ENCODE results near the gene DYNC1H1. TPM values are rescaled to one million over a fixed set of nuclear protein-coding genes. Genes with fewer than 3 reads are reported as not detected.
A peak's percentile ranks its signal among the peaks of the same experiment; 100 is the strongest.
"Not testable (repeated sequence)": the region's sequence is repeated elsewhere in the genome, so short reads cannot be mapped to it uniquely, and the experiment has no call there.

Gene DYNC1H1
- total RNA-seq, 1 donor from 2014 or later, result 265 TPM

DNA sequence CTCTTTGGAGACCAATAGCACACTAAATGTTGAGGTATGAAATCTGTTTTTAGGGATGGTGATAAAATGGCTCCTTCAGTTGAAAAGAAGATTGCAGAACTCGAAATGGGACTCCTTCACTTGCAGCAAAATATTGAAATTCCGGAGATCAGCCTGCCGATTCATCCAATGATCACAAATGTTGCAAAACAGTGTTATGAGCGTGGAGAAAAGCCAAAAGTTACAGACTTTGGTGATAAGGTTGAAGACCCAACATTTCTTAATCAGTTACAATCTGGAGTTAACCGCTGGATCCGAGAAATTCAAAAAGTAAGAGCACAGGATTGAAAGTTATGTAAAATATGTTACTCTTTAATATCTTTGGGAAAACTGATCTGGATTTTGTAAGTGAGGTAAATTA, 15.3 kb downstream of the DYNC1H1 start:
- peak overlapping the region; percentile 2 for H3K27ac Mint-ChIP-seq
- DNase-seq, result no peak
- H3K27me3 Mint-ChIP-seq, result no peaks in the 10 kb centered on the region
- H3K9me3 Mint-ChIP-seq, result no peaks in the 10 kb centered on the region
- peaks cover 46% of the 10 kb centered on the region for H3K36me3 Mint-ChIP-seq (ENCODE audit: low read depth)
- intact Hi-C loops (cut with micrococcal nuclease), result no loop called here
- peaks cover 5% of the 10 kb centered on the region for H3K4me1 Mint-ChIP-seq
- H3K4me3 Mint-ChIP-seq, result no peak overlapping the region

DNA sequence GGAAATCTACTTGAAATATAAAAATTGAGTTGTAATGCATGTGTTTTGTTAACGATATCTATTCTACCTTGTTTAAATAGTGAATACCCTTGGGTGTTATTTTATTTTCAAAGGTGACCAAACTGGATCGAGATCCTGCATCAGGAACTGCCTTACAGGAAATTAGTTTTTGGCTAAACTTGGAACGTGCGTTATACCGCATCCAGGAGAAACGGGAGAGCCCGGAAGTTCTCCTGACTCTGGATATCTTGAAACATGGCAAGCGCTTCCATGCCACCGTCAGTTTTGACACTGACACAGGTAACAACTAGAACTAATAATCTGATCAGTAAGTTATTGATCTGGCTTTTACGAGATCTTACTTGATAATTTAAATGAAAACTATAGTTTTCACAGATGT, 15.9 kb downstream of the DYNC1H1 start:
- H3K9me3 Mint-ChIP-seq, result no peaks in the 10 kb centered on the region
- H3K4me1 Mint-ChIP-seq, result peaks cover 4% of the 10 kb centered on the region
- H3K4me3 Mint-ChIP-seq, result no peak overlapping the region
- H3K27me3 Mint-ChIP-seq, result no peaks in the 10 kb centered on the region
- intact Hi-C loops (cut with micrococcal nuclease), result no loop called here
- DNase-seq, result no peak
- H3K27ac Mint-ChIP-seq, result no peak overlapping the region
- H3K36me3 Mint-ChIP-seq (ENCODE audit: low read depth), result peaks cover 46% of the 10 kb centered on the region

DNA sequence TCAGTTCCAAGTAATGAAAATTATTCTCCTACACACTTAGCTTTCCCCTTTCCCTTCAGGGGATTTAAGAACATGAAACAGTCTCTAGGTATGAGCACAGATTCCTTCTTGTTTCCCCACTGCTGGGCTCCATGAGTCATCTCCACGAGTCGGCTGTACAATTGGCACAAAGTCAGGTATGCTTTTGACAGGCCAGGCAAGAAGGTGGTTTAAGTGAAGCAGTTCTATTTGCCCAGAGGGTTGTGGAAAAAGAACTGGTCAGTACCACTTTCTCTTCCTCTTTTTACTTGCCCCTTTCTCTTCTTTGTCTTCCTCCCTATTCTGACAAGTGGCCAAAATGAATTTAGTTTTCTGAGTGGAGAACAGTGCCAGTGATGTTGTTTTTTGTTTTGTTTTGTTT, 16.3 kb downstream of the DYNC1H1 start:
- intact Hi-C loops (cut with micrococcal nuclease), result no loop called here
- DNase-seq, result no peak
- Mint-ChIP-seq H3K4me3 (no peak overlapping the region), H3K4me1 (peaks cover 2% of the 10 kb centered on the region), H3K36me3 (ENCODE audit: low read depth) (peaks cover 47% of the 10 kb centered on the region), H3K27me3 (no peaks in the 10 kb centered on the region), H3K9me3 (no peaks in the 10 kb centered on the region), H3K27ac (peak overlapping the region; percentile 68)

GRCh38 chr14:101982621-101983020, 18.2 kb downstream of the DYNC1H1 start:
- peaks cover 58% of the 10 kb centered on the region for H3K36me3 Mint-ChIP-seq (ENCODE audit: low read depth)
- no peaks in the 10 kb centered on the region for H3K9me3 Mint-ChIP-seq
- intact Hi-C loops (cut with micrococcal nuclease), result no loop called here
- no peak overlapping the region for H3K27ac Mint-ChIP-seq
- no peak for DNase-seq
- H3K4me1 Mint-ChIP-seq, result peaks cover 6% of the 10 kb centered on the region
- H3K27me3 Mint-ChIP-seq, result no peaks in the 10 kb centered on the region
- no peak overlapping the region for H3K4me3 Mint-ChIP-seq

- intact Hi-C loops (cut with micrococcal nuclease); H3K9me3 Mint-ChIP-seq; DNase-seq; H3K27ac Mint-ChIP-seq; H3K4me1 Mint-ChIP-seq; H3K27me3 Mint-ChIP-seq; H3K4me3 Mint-ChIP-seq: not testable (repeated sequence)
- H3K36me3 Mint-ChIP-seq (ENCODE audit: low read depth), result peaks cover 65% of the 10 kb centered on the region
Measured at GRCh38 chr14:101984831-101985230, 20.5 kb downstream of the DYNC1H1 start.

GRCh38 chr14:101985957-101986356, 21.6 kb downstream of the DYNC1H1 start:
- no peaks in the 10 kb centered on the region for H3K27me3 Mint-ChIP-seq
- peaks cover 65% of the 10 kb centered on the region for H3K36me3 Mint-ChIP-seq (ENCODE audit: low read depth)
- intact Hi-C loops (cut with micrococcal nuclease), result no loop called here
- no peak overlapping the region for H3K27ac Mint-ChIP-seq
- DNase-seq, result no peak
- no peaks in the 10 kb centered on the region for H3K9me3 Mint-ChIP-seq
- H3K4me1 Mint-ChIP-seq, result peaks cover 10% of the 10 kb centered on the region
- no peak overlapping the region for H3K4me3 Mint-ChIP-seq

GRCh38 chr14:101986953-101987352, 22.6 kb downstream of the DYNC1H1 start:
- peaks cover 68% of the 10 kb centered on the region for H3K36me3 Mint-ChIP-seq (ENCODE audit: low read depth)
- no peaks in the 10 kb centered on the region for H3K27me3 Mint-ChIP-seq
- H3K27ac Mint-ChIP-seq, result no peak overlapping the region
- H3K4me1 Mint-ChIP-seq, result peaks cover 10% of the 10 kb centered on the region
- intact Hi-C loops (cut with micrococcal nuclease), result no loop called here
- no peaks in the 10 kb centered on the region for H3K9me3 Mint-ChIP-seq
- no peak for DNase-seq
- H3K4me3 Mint-ChIP-seq, result no peak overlapping the region

- Mint-ChIP-seq H3K4me1 (peaks cover 10% of the 10 kb centered on the region), H3K4me3 (no peak overlapping the region), H3K27me3 (no peaks in the 10 kb centered on the region), H3K36me3 (ENCODE audit: low read depth) (peaks cover 73% of the 10 kb centered on the region), H3K9me3 (no peaks in the 10 kb centered on the region), H3K27ac (peak overlapping the region; percentile 6)
- no peak for DNase-seq
- intact Hi-C loops (cut with micrococcal nuclease), result no loop called here
Measured at GRCh38 chr14:101988377-101988776, 24.0 kb downstream of the DYNC1H1 start.

- Mint-ChIP-seq H3K4me1 (peaks cover 7% of the 10 kb centered on the region), H3K27ac (no peak overlapping the region), H3K9me3 (no peaks in the 10 kb centered on the region), H3K27me3 (no peaks in the 10 kb centered on the region), H3K4me3 (no peak overlapping the region), H3K36me3 (ENCODE audit: low read depth) (peaks cover 81% of the 10 kb centered on the region)
- intact Hi-C loops (cut with micrococcal nuclease), result no loop called here
- DNase-seq, result no peak
Measured at GRCh38 chr14:101991352-101991751, 27.0 kb downstream of the DYNC1H1 start.

- peaks cover 78% of the 10 kb centered on the region for H3K36me3 Mint-ChIP-seq (ENCODE audit: low read depth)
- H3K4me1 Mint-ChIP-seq, result peaks cover 10% of the 10 kb centered on the region
- no peaks in the 10 kb centered on the region for H3K27me3 Mint-ChIP-seq
- DNase-seq, result no peak
- H3K4me3 Mint-ChIP-seq, result no peak overlapping the region
- H3K9me3 Mint-ChIP-seq, result no peaks in the 10 kb centered on the region
- intact Hi-C loops (cut with micrococcal nuclease), result no loop called here
- peak overlapping the region; percentile 5 for H3K27ac Mint-ChIP-seq
Measured at GRCh38 chr14:101992708-101993107, 28.3 kb downstream of the DYNC1H1 start.

GRCh38 chr14:101997429-101998336, 33.3 kb downstream of the DYNC1H1 start:
- no peaks in the 10 kb centered on the region for H3K9me3 Mint-ChIP-seq
- intact Hi-C loops (cut with micrococcal nuclease), result no loop called here
- DNase-seq, result no peak
- no peak overlapping the region for H3K27ac Mint-ChIP-seq
- H3K4me1 Mint-ChIP-seq, result peaks cover 3% of the 10 kb centered on the region
- peaks cover 79% of the 10 kb centered on the region for H3K36me3 Mint-ChIP-seq (ENCODE audit: low read depth)
- no peaks in the 10 kb centered on the region for H3K27me3 Mint-ChIP-seq
- H3K4me3 Mint-ChIP-seq, result no peak overlapping the region

GRCh38 chr14:102000902-102001301, 36.5 kb downstream of the DYNC1H1 start:
- no peaks in the 10 kb centered on the region for H3K27me3 Mint-ChIP-seq
- intact Hi-C loops (cut with micrococcal nuclease), result no loop called here
- H3K9me3 Mint-ChIP-seq, result no peaks in the 10 kb centered on the region
- no peak overlapping the region for H3K27ac Mint-ChIP-seq
- H3K4me1 Mint-ChIP-seq, result peaks cover 3% of the 10 kb centered on the region
- no peak for DNase-seq
- H3K36me3 Mint-ChIP-seq (ENCODE audit: low read depth), result peaks cover 73% of the 10 kb centered on the region
- H3K4me3 Mint-ChIP-seq, result no peak overlapping the region

DNA sequence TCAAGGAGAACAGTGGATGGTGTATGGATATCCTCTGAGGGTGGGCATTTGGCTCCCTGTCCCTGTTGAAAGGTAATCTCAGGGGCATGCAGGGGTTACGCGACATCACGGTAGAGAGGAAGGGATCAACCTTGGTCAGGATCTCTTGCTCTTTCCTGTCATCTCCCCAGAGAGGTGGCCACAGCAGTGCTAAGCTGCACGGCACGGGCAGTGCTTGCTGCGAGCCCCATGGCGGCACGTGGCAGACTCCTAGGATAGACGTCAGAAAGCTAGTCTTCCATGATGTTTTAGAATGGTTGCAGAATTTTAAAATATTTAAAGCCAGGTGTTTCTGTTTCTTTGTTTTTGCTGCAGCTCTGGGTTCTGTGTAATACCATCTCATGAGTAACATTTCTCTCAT, 41.0 kb downstream of the DYNC1H1 start:
- no peaks in the 10 kb centered on the region for H3K4me1 Mint-ChIP-seq
- peaks cover 75% of the 10 kb centered on the region for H3K36me3 Mint-ChIP-seq (ENCODE audit: low read depth)
- no peak overlapping the region for H3K27ac Mint-ChIP-seq
- intact Hi-C loops (cut with micrococcal nuclease), result no loop called here
- DNase-seq, result no peak
- H3K9me3 Mint-ChIP-seq, result no peaks in the 10 kb centered on the region
- H3K27me3 Mint-ChIP-seq, result no peaks in the 10 kb centered on the region
- no peak overlapping the region for H3K4me3 Mint-ChIP-seq

- Mint-ChIP-seq H3K27ac (no peak overlapping the region), H3K4me3 (no peak overlapping the region), H3K9me3 (no peaks in the 10 kb centered on the region), H3K36me3 (ENCODE audit: low read depth) (peaks cover 76% of the 10 kb centered on the region), H3K27me3 (no peaks in the 10 kb centered on the region), H3K4me1 (no peaks in the 10 kb centered on the region)
- intact Hi-C loops (cut with micrococcal nuclease), result no loop called here
- no peak for DNase-seq
Measured at GRCh38 chr14:102007916-102008418, 43.6 kb downstream of the DYNC1H1 start.

Measured in activated CD4-positive, alpha-beta T cell treated with anti-CD3 and anti-CD28 coated beads, Interleukin-2, amount 10 ng/mL, durations not matched to agents 24 days and 14 days (primary cell).